A549 treated with dexamethasone at 1 μM for 4 hours (cell line): Measurements from ENCODE around the gene C9orf57. TPM values are rescaled to one million over a fixed set of nuclear protein-coding genes. Genes with fewer than 3 reads are reported as not detected.

Experiments used
- total RNA-seq: library from RNA; stranded (reverse); fragments of 200-300 nt; extraction: Qiagen RNA extraction; gene quantifications from 5 replicates; pipeline ENCODE4 v1.2.3, GENCODE V29; 2022

C9orf57 gene, protein sequence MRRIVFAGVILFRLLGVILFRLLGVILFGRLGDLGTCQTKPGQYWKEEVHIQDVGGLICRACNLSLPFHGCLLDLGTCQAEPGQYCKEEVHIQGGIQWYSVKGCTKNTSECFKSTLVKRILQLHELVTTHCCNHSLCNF
- total RNA-seq = not detected in 5 replicates

DNA sequence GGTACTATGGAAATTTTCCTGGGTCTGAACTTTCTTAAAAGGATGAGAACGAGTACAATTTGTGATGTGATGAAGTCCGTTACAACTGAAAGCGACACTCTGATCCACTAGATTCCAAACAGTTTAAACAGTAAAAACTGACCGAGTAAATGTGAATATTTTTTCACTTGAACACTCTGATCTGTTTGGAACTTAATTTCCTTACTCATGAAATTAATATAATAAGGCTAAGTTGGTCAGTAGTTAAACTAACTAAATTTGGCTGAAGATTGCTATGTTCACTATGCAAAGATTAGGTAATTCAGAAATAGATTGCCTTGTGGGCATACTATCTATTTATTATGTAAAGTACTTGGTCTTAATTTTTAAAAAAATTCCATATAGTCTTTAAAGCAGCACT, at the start of gene C9orf57:
Gene C9orf57 (minus strand): TSS at position 101 of the 400 bp plus-strand sequence. CDS start 1,282 bp downstream, outside the sequence.

Other genes starting within 250 kb of the C9orf57 start
- gene ABHD17B, start 149.4 kb downstream of the C9orf57 start, total RNA-seq = 12.1 to 17.9 TPM (median 17.1 TPM) in 5 replicates
- 13.2 to 16.7 TPM (median 13.7 TPM) in 5 replicates for gene C9orf85, start 149.0 kb downstream of the C9orf57 start, total RNA-seq
- 0.69 to 1.4 TPM (median 1.0 TPM) in 5 replicates for gene GDA, start 88.8 kb upstream of the C9orf57 start, total RNA-seq